Activated naive CD4-positive, alpha-beta T cell treated with anti-CD3 and anti-CD28 coated beads for 36 hours (primary cell): ENCODE measurements around the gene RRM2. TPM values are rescaled to one million over a fixed set of nuclear protein-coding genes. Genes with fewer than 3 reads are reported as not detected.

ENCODE experiments used
- total RNA-seq, 2 experiments: library from RNA; stranded (reverse); gene quantifications; one replicate each; pipeline ENCODE4 v1.2.3, GENCODE V29; 2021

Gene RRM2
- total RNA-seq, 2 experiments from 2014 or later, result 466 to 514 TPM

Other genes with a start within 250 kb of the RRM2 start
- under 1 TPM; 0.69 to 0.79 TPM for gene GRHL1, start 171.0 kb upstream of the RRM2 start, total RNA-seq
- 1 to 10 TPM; 3.0 to 3.1 TPM for gene KLF11, start 79.2 kb upstream of the RRM2 start, total RNA-seq
- not detected for gene CYS1, start 42.3 kb upstream of the RRM2 start, total RNA-seq
- 10 to 100 TPM; 71.4 to 73.8 TPM for gene HPCAL1, start 180.2 kb downstream of the RRM2 start, total RNA-seq